Pancreas (tissue), 10 donors: ENCODE results near the gene ST7. TPM values are rescaled to one million over a fixed set of nuclear protein-coding genes. Genes with fewer than 3 reads are reported as not detected.
"Not testable (repeated sequence)": the region's sequence is repeated elsewhere in the genome, so short reads cannot be mapped to it uniquely, and the experiment has no call there.

Source experiments
- ATAC-seq, 4 donors: fragments of 200-7000 bp; cut with Tn5 transposase; one replicate each; pipeline versions ENCODE4 v1.8.0 to v1.9.1; 2020; ENCODE audit warnings: mild to moderate bottlenecking in 4 of 4, moderate library complexity in 4 of 4
- DNase-seq, 6 donors: peaks; one replicate each; pipeline ENCODE4 v3.0.0-alpha.2; 2020
- FAIRE-seq: peaks from 2 replicates; lab custom pipeline; 2012; peaks lifted over from hg19 to GRCh38; lab: Jason Lieb, UNC
- H3K27ac ChIP-seq, 4 donors: fragments of 200-600 bp; sonication (generic); 1 replicate in 3 of 4; 2 replicates in 1 of 4; pipeline versions ENCODE4 v1.5.0 to v1.8.0; 2020
- H3K27me3 ChIP-seq, 4 donors: fragments of 200-600 bp; one replicate each; pipeline ENCODE4 v1.8.0; 2021
- H3K36me3 ChIP-seq, 3 donors: fragments of 200-600 bp; sonication (generic) in 1 of 3; one replicate each; pipeline versions ENCODE4 v1.5.0 to v1.8.0; 2020 to 2021
- H3K4me1 ChIP-seq, 3 donors: fragments of 200-600 bp; one replicate each; pipeline ENCODE4 v1.8.0; 2021
- H3K4me3 ChIP-seq, 4 donors: fragments of 200-600 bp; sonication (generic) in 2 of 4; one replicate each; pipeline versions ENCODE4 v1.5.0 to v1.8.0; 2020 to 2021
- H3K9me3 ChIP-seq, 4 donors: fragments of 200-600 bp; one replicate each; pipeline ENCODE4 v1.8.0; 2021
- WGBS, 2 donors: extraction: QIAGEN DNeasy Blood & Tissue Kit; methylation state at CpG; one replicate each; pipeline ENCODE4 v1.1.7; 2013; 5-methylcytosine and 5-hydroxymethylcytosine counted together
- intact Hi-C, 3 donors: fragments of 100-400 bp; cut with DNase I; formaldehyde crosslinking; loops; one replicate each; pipeline versions ENCODE4 v1.11.1 to v1.14.2; 2022
- polyA plus RNA-seq, 2 donors: library from polyadenylated mRNA; stranded (reverse); fragments of 200-250 nt; gene quantifications; one replicate each; pipeline ENCODE4 v1.2.3, GENCODE V29; 2013
- total RNA-seq, 6 donors: library from RNA; stranded (reverse); fragmentation: NEBNext Ultra II Directional in 4 of 6; extraction: Animal tissue kit (Norgen Biotek cat#: 25700) in 4 of 6; gene quantifications; one replicate each; pipeline versions ENCODE4 v1.2.1 to v1.2.4, GENCODE V29; 2021 to 2023
- TF ChIP-seq, protein P1 (sequence below), 4 donors: fragments of 200-600 bp; sonication (generic) in 3 of 4; IDR thresholded peaks; one replicate each; pipeline versions ENCODE4 v1.5.0 to v1.8.0; 2021; ENCODE audit warnings: antibody characterized with exemption in 4 of 4
- donor health status: healthy with polysubstance abuse.
- donor health status: DM: no; HTN: no; CAD: no; lungs with moderate emphysema.
- donor health status: DM: no; HTN: no; CAD: no.
- donor health status: control.
- donor health status: control.
- donor health status: Bipolar disorder and iron deficiency.
- donor health status: DM: yes; HTN: yes; CAD: no.
- donor health status: DM: no; HTN: no; CAD: no.
- donor health status: DM: no; HTN: no; CAD: no.
- donor health status: DM: yes; HTN: yes; CAD: no.

ST7 gene
- total and polyA plus RNA-seq, 8 donors, result 8.2 to 20.2 (median 17.1) TPM

DNA sequence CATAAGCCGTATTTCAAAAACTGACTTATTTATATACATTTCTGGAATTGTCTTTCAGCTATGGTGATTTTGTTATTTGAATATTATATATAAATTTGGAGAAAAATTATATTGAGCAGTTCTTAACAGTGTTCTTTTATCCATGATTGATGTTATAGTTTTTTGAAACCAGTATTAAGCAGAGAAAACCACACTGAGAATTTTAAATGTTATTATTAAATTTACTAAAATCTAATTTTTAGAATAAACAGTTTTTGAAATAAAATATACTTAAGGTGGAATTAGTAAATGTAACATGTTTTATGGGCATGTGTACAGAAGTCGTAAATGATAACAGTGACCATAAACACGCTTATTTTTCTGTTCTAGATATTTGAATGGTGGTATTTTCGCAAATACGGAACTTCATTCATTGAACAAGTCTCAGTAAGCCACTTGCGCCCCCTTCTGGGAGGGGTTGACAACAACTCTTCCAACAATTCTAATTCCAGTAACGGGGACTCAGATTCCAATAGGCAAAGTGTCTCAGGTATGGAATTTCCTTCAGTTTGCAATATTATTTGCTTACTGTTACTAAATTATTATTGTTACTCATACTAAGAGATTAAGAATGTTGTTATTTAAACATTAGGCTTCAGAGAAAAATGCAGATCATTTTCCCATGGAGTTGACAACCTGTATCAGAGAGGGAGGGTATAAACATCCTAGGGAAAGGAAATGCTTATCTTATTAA is 166.1 kb downstream of the ST7 start:
- Histone ChIP-seq H3K4me3 (no peak overlapping the region), H3K4me1 (peaks cover 0 to 13% (median 9%) of the 10 kb centered on the region in 3 donors), H3K36me3 (no peaks in the 10 kb centered on the region), H3K27ac (no peak overlapping the region), H3K9me3 (no peaks in the 10 kb centered on the region), H3K27me3 (no peaks in the 10 kb centered on the region)
- FAIRE-seq (peak; percentile 90), ATAC-seq (peak; percentile 65 to 88 (median 81)), DNase-seq (peak; percentile 55 to 90 (median 76))
- TF ChIP-seq, protein P1, sequence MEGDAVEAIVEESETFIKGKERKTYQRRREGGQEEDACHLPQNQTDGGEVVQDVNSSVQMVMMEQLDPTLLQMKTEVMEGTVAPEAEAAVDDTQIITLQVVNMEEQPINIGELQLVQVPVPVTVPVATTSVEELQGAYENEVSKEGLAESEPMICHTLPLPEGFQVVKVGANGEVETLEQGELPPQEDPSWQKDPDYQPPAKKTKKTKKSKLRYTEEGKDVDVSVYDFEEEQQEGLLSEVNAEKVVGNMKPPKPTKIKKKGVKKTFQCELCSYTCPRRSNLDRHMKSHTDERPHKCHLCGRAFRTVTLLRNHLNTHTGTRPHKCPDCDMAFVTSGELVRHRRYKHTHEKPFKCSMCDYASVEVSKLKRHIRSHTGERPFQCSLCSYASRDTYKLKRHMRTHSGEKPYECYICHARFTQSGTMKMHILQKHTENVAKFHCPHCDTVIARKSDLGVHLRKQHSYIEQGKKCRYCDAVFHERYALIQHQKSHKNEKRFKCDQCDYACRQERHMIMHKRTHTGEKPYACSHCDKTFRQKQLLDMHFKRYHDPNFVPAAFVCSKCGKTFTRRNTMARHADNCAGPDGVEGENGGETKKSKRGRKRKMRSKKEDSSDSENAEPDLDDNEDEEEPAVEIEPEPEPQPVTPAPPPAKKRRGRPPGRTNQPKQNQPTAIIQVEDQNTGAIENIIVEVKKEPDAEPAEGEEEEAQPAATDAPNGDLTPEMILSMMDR (IDR thresholded peaks at IDR 0.05), result peak; percentile 50 to 70 (median 62)
- intact Hi-C loops, result loop anchor here in 1 of 3 donors (5.0 kb wide), 2 partner anchors 132 to 187 kb away; no protein-coding TSS in a partner anchor
- WGBS, 2 donors, result 16 to 17% methylated on average over 7 of the region's 7 CpGs

DNA sequence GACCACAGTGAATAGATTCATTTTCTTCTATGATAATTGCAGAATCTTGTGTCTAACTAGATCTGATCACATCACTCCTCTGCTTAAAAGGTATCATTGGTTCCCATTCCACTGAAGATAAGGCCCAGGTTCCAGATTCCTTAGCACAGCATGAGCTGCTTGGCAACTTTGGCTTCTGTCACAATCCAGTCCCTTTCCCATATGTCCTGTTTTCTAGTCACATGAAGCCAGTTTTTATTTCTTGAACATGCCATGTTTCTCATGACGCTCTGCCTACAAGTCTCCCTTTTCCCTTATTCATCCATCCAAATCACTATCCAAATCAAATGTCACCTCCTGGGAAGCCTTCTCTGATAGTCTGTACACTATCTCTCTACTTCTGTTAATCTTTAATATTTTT is 167.0 kb downstream of the ST7 start:
- H3K36me3 ChIP-seq, H3K4me1 ChIP-seq, DNase-seq, H3K27ac ChIP-seq, H3K4me3 ChIP-seq, ATAC-seq, H3K9me3 ChIP-seq, H3K27me3 ChIP-seq, FAIRE-seq: not testable (repeated sequence)
- intact Hi-C loops, result loop anchor here in 1 of 3 donors (5.0 kb wide), 1 partner anchor 133 kb away; no protein-coding TSS in a partner anchor
- WGBS, 2 donors, result 81 to 86% methylated on average over 1 of the region's 1 CpG

DNA sequence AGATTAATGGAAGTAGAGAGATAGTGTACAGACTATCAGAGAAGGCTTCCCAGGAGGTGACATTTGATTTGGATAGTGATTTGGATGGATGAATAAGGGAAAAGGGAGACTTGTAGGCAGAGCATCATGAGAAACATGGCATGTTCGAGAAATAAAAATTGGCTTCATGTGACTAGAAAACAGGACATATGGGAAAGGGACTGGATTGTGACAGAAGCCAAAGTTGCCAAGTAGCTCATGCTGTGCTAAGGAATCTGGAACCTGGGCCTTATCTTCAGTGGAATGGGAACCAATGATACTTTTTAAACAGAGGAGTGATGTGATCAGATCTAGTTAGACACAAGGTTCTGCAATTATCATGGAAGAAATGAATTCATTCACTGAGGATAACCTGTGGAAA is 168.7 kb downstream of the ST7 start:
- not testable (repeated sequence) for H3K27me3 ChIP-seq, H3K4me3 ChIP-seq, DNase-seq, FAIRE-seq, H3K9me3 ChIP-seq, H3K36me3 ChIP-seq, ATAC-seq, H3K27ac ChIP-seq, H3K4me1 ChIP-seq
- intact Hi-C loops, result loop anchor here in 1 of 3 donors (5.0 kb wide), 1 partner anchor 135 kb away; no protein-coding TSS in a partner anchor
- 71 to 73% methylated on average over 1 of the region's 1 CpG for WGBS, 2 donors

DNA sequence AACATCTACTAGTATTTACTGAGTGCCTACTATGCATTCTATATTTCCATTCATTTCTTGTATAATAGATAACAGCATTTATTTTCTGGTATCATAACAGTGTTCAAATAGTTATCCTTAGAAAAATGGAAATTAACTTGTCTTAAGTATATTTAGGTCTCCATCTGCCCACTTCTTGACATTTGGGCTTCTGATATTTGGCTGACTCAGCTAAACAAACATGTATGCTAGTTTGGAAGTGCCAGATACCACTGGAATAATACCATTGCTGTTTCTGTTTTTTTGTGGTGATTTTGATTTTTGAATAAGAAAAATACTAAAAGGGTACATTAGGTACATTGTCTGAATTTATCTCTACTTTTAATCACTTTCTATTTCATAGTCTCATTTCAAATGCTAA is 169.2 kb downstream of the ST7 start:
- DNase-seq, result no peak
- H3K27me3 ChIP-seq, result no peaks in the 10 kb centered on the region
- peak; percentile 29 for FAIRE-seq
- no peaks in the 10 kb centered on the region for H3K36me3 ChIP-seq
- peaks cover 5 to 10% (median 9%) of the 10 kb centered on the region in 3 donors for H3K4me1 ChIP-seq
- TF ChIP-seq, protein P1 (IDR thresholded peaks at IDR 0.05), result no peak
- H3K9me3 ChIP-seq, result no peaks in the 10 kb centered on the region
- no peak overlapping the region for H3K4me3 ChIP-seq
- H3K27ac ChIP-seq, result no peak overlapping the region
- no peak for ATAC-seq
- intact Hi-C loops, result loop anchor here in 1 of 3 donors (5.0 kb wide), 1 partner anchor 135 kb away; no protein-coding TSS in a partner anchor

DNA sequence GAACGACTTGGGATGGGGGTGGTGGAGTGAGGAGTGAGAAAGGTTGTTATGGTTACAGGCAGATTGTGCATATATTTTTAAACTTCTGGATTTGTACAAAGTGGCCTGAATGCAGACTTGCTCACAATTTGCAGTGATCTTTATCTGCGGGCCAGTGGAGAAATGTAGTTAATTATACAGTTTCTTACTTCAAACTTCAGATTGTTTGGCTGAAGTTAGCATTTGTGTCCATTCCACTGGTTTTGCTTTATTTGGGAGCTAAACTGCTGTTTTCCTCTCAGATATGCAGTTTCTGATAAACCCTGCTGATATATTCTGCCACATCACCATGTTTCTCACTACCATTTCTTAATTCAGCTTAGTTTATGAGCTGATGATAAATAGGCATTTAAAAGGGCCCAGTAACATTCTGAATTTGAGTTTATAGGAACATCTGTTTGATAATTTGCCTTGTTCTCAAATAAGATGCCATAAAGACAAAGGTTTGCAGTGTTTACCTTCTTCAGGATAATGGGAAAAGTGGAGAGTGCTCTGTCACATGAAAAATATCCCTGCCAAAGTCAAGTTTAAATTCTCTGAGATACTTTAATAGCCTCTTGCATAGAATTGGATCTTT is 170.1 kb downstream of the ST7 start:
- FAIRE-seq (no peak), ATAC-seq (no peak), DNase-seq (no peak)
- no peaks in the 10 kb centered on the region for H3K36me3 ChIP-seq
- H3K9me3 ChIP-seq, result no peaks in the 10 kb centered on the region
- H3K4me1 ChIP-seq, result peaks cover 5 to 10% (median 9%) of the 10 kb centered on the region in 3 donors
- no peak overlapping the region for H3K27ac ChIP-seq
- WGBS, 2 donors, result 83 to 92% methylated on average over 2 of the region's 2 CpGs
- H3K4me3 ChIP-seq, result no peak overlapping the region
- intact Hi-C loops, result loop anchor here in 1 of 3 donors (5.0 kb wide), 1 partner anchor 136 kb away; no protein-coding TSS in a partner anchor
- no peaks in the 10 kb centered on the region for H3K27me3 ChIP-seq
- TF ChIP-seq, protein P1 (IDR thresholded peaks at IDR 0.05), result no peak
